HepG2 (cell line): ENCODE results near the gene ZNF223. TPM values are rescaled to one million over a fixed set of nuclear protein-coding genes. Genes with fewer than 3 reads are reported as not detected.

ENCODE experiments used
- ARID2 ChIP-seq: sonication (generic); formaldehyde crosslinking; IDR thresholded peaks from 2 replicates; pipeline ENCODE4 v1.8.1; 2022; ENCODE audit warnings: mild to moderate bottlenecking, missing genetic modification reagents, borderline replicate concordance
- ELK4 ChIP-seq: sonication (generic); formaldehyde crosslinking; IDR thresholded peaks from 2 replicates; pipeline ENCODE4 v1.9.0; 2021; ENCODE audit warnings: missing genetic modification reagents, borderline replicate concordance
- HNF4A ChIP-seq: sonication (generic); formaldehyde crosslinking; IDR thresholded peaks from 2 replicates; pipeline ENCODE4 v1.4.0; 2020; ENCODE audit warnings: missing genetic modification reagents
- KLF12 ChIP-seq: sonication (generic); formaldehyde crosslinking; IDR thresholded peaks from 2 replicates; pipeline ENCODE4 v1.4.0; 2020; ENCODE audit warnings: missing genetic modification reagents, borderline replicate concordance
- NCOA5 ChIP-seq: sonication (generic); formaldehyde crosslinking; IDR thresholded peaks from 2 replicates; pipeline ENCODE4 v1.4.0; 2020; ENCODE audit warnings: missing genetic modification reagents
- POLR2AphosphoS5 ChIP-seq: IDR thresholded peaks from 2 replicates; pipeline ENCODE4 v1.6.1; 2012; ENCODE audit warnings: low read depth, low read length
- RBM22 ChIP-seq: fragments of 200-400 bp; formaldehyde crosslinking; optimal IDR thresholded peaks from 2 replicates; pipeline ENCODE3; 2017; ENCODE audit warnings: mild to moderate bottlenecking, low read length, moderate library complexity
- SALL2 ChIP-seq: sonication (generic); formaldehyde crosslinking; IDR thresholded peaks from 2 replicates; pipeline ENCODE4 v1.8.1; 2023; ENCODE audit warnings: mild to moderate bottlenecking, missing genetic modification reagents, inconsistent platforms
- SKIL ChIP-seq: sonication (generic); formaldehyde crosslinking; IDR thresholded peaks from 2 replicates; pipeline ENCODE4 v1.8.0; 2022; ENCODE audit warnings: missing genetic modification reagents, mild to moderate bottlenecking, moderate library complexity, borderline replicate concordance
- SPEN ChIP-seq: sonication (generic); formaldehyde crosslinking; IDR thresholded peaks from 2 replicates; pipeline ENCODE4 v1.5.1; 2020; ENCODE audit warnings: low read depth, mild to moderate bottlenecking, missing genetic modification reagents
- TAF15 ChIP-seq: fragments of 200-400 bp; formaldehyde crosslinking; IDR thresholded peaks from one replicate; pipeline ENCODE4 v1.6.1; 2018; ENCODE audit warnings: mild to moderate bottlenecking, low read depth, low read length; ENCODE audit not compliant: poor library complexity, severe bottlenecking
- TFAP4 ChIP-seq: sonication (generic); IDR thresholded peaks from 2 replicates; pipeline ENCODE4 v1.6.1; 2016; ENCODE audit warnings: low read depth, borderline replicate concordance
- ZBTB38 ChIP-seq: sonication (generic); formaldehyde crosslinking; IDR thresholded peaks from 2 replicates; pipeline ENCODE4 v1.5.1; 2020; ENCODE audit warnings: mild to moderate bottlenecking, missing genetic modification reagents
- ZBTB7B ChIP-seq: sonication (generic); formaldehyde crosslinking; IDR thresholded peaks from 2 replicates; pipeline ENCODE4 v1.4.0; 2020; ENCODE audit warnings: missing genetic modification reagents
- ZHX1 ChIP-seq: sonication (generic); formaldehyde crosslinking; IDR thresholded peaks from 2 replicates; pipeline ENCODE4 v1.8.1; 2022; ENCODE audit warnings: low read depth, mild to moderate bottlenecking, missing genetic modification reagents
- ZKSCAN5 ChIP-seq: sonication (generic); formaldehyde crosslinking; IDR thresholded peaks from 2 replicates; pipeline ENCODE4 v1.5.1; 2020; ENCODE audit warnings: mild to moderate bottlenecking, missing genetic modification reagents
- ZNF275 ChIP-seq: sonication (generic); formaldehyde crosslinking; IDR thresholded peaks from 2 replicates; pipeline ENCODE4 v1.8.0; 2022; ENCODE audit warnings: missing genetic modification reagents, mild to moderate bottlenecking, inconsistent platforms, borderline replicate concordance
- ZNF329 ChIP-seq: sonication (generic); formaldehyde crosslinking; IDR thresholded peaks from 2 replicates; pipeline ENCODE4 v1.9.0; 2021; ENCODE audit warnings: low read depth, mild to moderate bottlenecking, missing genetic modification reagents
- ZNF331 ChIP-seq: sonication (generic); formaldehyde crosslinking; IDR thresholded peaks from 2 replicates; pipeline ENCODE4 v1.4.0; 2020; ENCODE audit warnings: missing genetic modification reagents
- ZNF629 ChIP-seq: sonication (generic); formaldehyde crosslinking; conservative IDR thresholded peaks from 2 replicates; pipeline ENCODE4 v1.5.0; 2020; ENCODE audit warnings: missing genetic modification reagents
- ZNF775 ChIP-seq: sonication (generic); formaldehyde crosslinking; IDR thresholded peaks from 2 replicates; pipeline ENCODE4 v1.4.0; 2020; ENCODE audit warnings: missing genetic modification reagents, mild to moderate bottlenecking, moderate library complexity, borderline replicate concordance
- polyA plus RNA-seq, 8 experiments: library from polyadenylated mRNA; depleted of rRNA in 3 of 8; stranded (reverse) in 7 of 8; unstranded in 1 of 8; fragments of >200 nt; fragmentation: Illumina TruSeq in 4 of 8; extraction: Trizol in 4 of 8; gene quantifications; 2 replicates each; pipeline versions ENCODE4 v1.2.1 to v1.2.3, GENCODE V29; 2011 to 2016; ENCODE audit warnings: low read depth in 4 of 8, missing spikeins in 1 of 8, mixed read lengths in 1 of 8; ENCODE audit not compliant: insufficient read depth in 1 of 8
- total RNA-seq, 5 experiments: library from RNA; depleted of rRNA; stranded (reverse); fragments of >200 nt; fragmentation: Illumina TruSeq; extraction: Trizol; gene quantifications; 2 replicates each; pipeline ENCODE4 v1.2.3, GENCODE V29; 2016; ENCODE audit warnings: low read depth in 1 of 5

ZNF223 gene
- total and polyA plus RNA-seq, 2 of the 13 experiments (the other 11 are each of a cell fraction or from before 2014, with no cell fraction given): 2.0 to 4.8 TPM

GRCh38 chr19:44025217-44025936 is 26.5 kb upstream of the ZNF223 start, which contains the start of gene ZNF222 (continued):
- no peak for TF ChIP-seq KLF12 (CRISPR knock-in tag)
- TF ChIP-seq ZNF775: no peak
- TF ChIP-seq SKIL: no peak
- peak; percentile 27; the same call in 1 of the 2 replicates for TF ChIP-seq HNF4A (CRISPR knock-in tag)
- peak; percentile 74 for TF ChIP-seq SPEN (CRISPR knock-in tag)
- peak; percentile 21; the same call in 1 of the 2 replicates for TF ChIP-seq TFAP4
- TF ChIP-seq SALL2 (CRISPR knock-in tag): 0 out of 2 replicates have a peak, but pooled peaks have one; percentile 25
- no peak for TF ChIP-seq ZNF331 (CRISPR knock-in tag)
- TF ChIP-seq RBM22: no peak
- TF ChIP-seq ZNF329 (CRISPR knock-in tag): no peak
- no peak for TF ChIP-seq ZNF275 (CRISPR knock-in tag)
- no peak for TF ChIP-seq ARID2
- no peak for TF ChIP-seq ZBTB38 (CRISPR knock-in tag)
- peak; percentile 52 for TF ChIP-seq POLR2AphosphoS5
- TF ChIP-seq ELK4: no peak
- no peak for TF ChIP-seq ZHX1 (CRISPR knock-in tag)
- peak; percentile 37; the same call in 1 of the 2 replicates for TF ChIP-seq ZBTB7B (CRISPR knock-in tag)
- TF ChIP-seq NCOA5 (CRISPR knock-in tag): no peak
- TF ChIP-seq TAF15: no peak
- no peak for TF ChIP-seq ZNF629
- no peak for TF ChIP-seq ZKSCAN5 (CRISPR knock-in tag)
